B cell (primary cell): ENCODE results near the gene ZBTB44. TPM values are rescaled to one million over a fixed set of nuclear protein-coding genes. Genes with fewer than 3 reads are reported as not detected.
"Not testable (repeated sequence)": the region's sequence is repeated elsewhere in the genome, so short reads cannot be mapped to it uniquely, and the experiment has no call there.

Source experiments
- ATAC-seq: fragments of 200-7000 bp; cut with Tn5 transposase; one replicate; pipeline ENCODE4 v1.10.0; 2021; ENCODE audit warnings: low read depth, mild to moderate bottlenecking, moderate number of reproducible peaks, moderate library complexity
- CTCF ChIA-PET: fragments of 350-600 bp; sonication (Branson Sonifier 250); formaldehyde crosslinking; loops from one replicate; lab custom pipeline; 2021; ENCODE audit warnings: antibody characterized with exemption, inconsistent platforms; lab: Charles Lee
- POLR2A ChIA-PET: fragments of 350-600 bp; sonication (Branson Sonifier 250); formaldehyde crosslinking; loops from one replicate; lab custom pipeline; 2021; ENCODE audit warnings: antibody characterized with exemption; lab: Charles Lee
- DNase-seq: peaks from one replicate; pipeline ENCODE4 v3.0.0; 2013
- H2AFZ ChIP-seq: 2 replicates; pipeline ENCODE4 v1.6.1; 2012; ENCODE audit warnings: mild to moderate bottlenecking, low read depth, low read length; ENCODE audit not compliant: insufficient read depth, poor library complexity, severe bottlenecking
- H3K27ac ChIP-seq, 2 donors: 1 replicate in 1 of 2; 2 replicates in 1 of 2; pipeline ENCODE4 v1.5.1; 2012 to 2013; ENCODE audit warnings: low read length in 2 of 2, mild to moderate bottlenecking in 2 of 2, moderate library complexity in 1 of 2
- H3K27me3 ChIP-seq, 4 experiments: fragments of 200-600 bp in 1 of 4; sonication (generic) in 1 of 4; replicated peaks in 1 of 4; 1 replicate in 2 of 4; 2 replicates in 2 of 4; pipeline versions ENCODE4 v1.6.1 to v1.7.0; 2013 to 2016; ENCODE audit warnings: low read length in 3 of 4, mild to moderate bottlenecking in 2 of 4, mixed read lengths in 1 of 4, moderate library complexity in 1 of 4; ENCODE audit not compliant: insufficient read depth in 4 of 4, control insufficient read depth in 3 of 4; ENCODE audit errors: control extremely low read depth in 1 of 4
- H3K36me3 ChIP-seq, 2 experiments: replicated peaks in 1 of 2; 1 replicate in 1 of 2; 2 replicates in 1 of 2; pipeline versions ENCODE4 v1.6.1 to v1.7.1; 2013; ENCODE audit warnings: low read length in 1 of 2; ENCODE audit not compliant: insufficient read depth in 2 of 2, control insufficient read depth in 1 of 2; ENCODE audit errors: control extremely low read depth in 1 of 2, extremely low read depth in 1 of 2
- H3K4me1 ChIP-seq, 2 donors: fragments of 200-600 bp in 1 of 2; sonication (generic) in 1 of 2; 1 replicate in 1 of 2; 2 replicates in 1 of 2; pipeline versions ENCODE4 v1.5.1 to v1.6.1; 2013 to 2017; ENCODE audit warnings: low read length in 2 of 2; ENCODE audit not compliant: control insufficient read depth in 2 of 2, insufficient read depth in 2 of 2
- H3K4me2 ChIP-seq: replicated peaks from 2 replicates; pipeline ENCODE3; 2012; ENCODE audit warnings: mild to moderate bottlenecking, low read depth, low read length; ENCODE audit not compliant: poor library complexity, severe bottlenecking
- H3K4me3 ChIP-seq, 5 experiments: fragments of 200-600 bp in 1 of 5; sonication (generic) in 1 of 5; 1 replicate in 3 of 5; 2 replicates in 2 of 5; pipeline versions ENCODE4 v1.5.1 to v1.7.0; 2011 to 2016; ENCODE audit warnings: low read length in 4 of 5, mild to moderate bottlenecking in 4 of 5, low read depth in 2 of 5, control low read depth in 1 of 5, moderate library complexity in 1 of 5; ENCODE audit not compliant: insufficient read depth in 1 of 5; ENCODE audit errors: control extremely low read depth in 1 of 5, extremely low read depth in 1 of 5
- H3K79me2 ChIP-seq: fragments of 200-600 bp; sonication (generic); one replicate; pipeline ENCODE4 v1.6.0; 2016; ENCODE audit warnings: low read length; ENCODE audit not compliant: control insufficient read depth, insufficient read depth
- H3K9ac ChIP-seq: fragments of 200-600 bp; sonication (generic); 2 replicates; pipeline ENCODE4 v1.6.1; 2017; ENCODE audit warnings: mild to moderate bottlenecking, low read length, moderate library complexity
- H3K9me3 ChIP-seq, 3 donors: one replicate each; pipeline versions ENCODE4 v1.6.1 to v1.7.1; 2013; ENCODE audit warnings: low read length in 2 of 3; ENCODE audit not compliant: control insufficient read depth in 2 of 3, insufficient read depth in 1 of 3; ENCODE audit errors: control extremely low read depth in 1 of 3
- H4K20me1 ChIP-seq: 2 replicates; pipeline ENCODE4 v1.6.0; 2012; ENCODE audit warnings: mild to moderate bottlenecking, low read length; ENCODE audit not compliant: insufficient read depth, control insufficient read depth, poor library complexity, severe bottlenecking
- H3K27ac Mint-ChIP-seq: one replicate; pipeline ENCODE4 v1.8.0; 2021; ENCODE audit warnings: mixed read lengths
- H3K27me3 Mint-ChIP-seq: one replicate; pipeline ENCODE4 v1.8.0; 2021; ENCODE audit warnings: mixed read lengths
- H3K4me1 Mint-ChIP-seq: one replicate; pipeline ENCODE4 v1.8.0; 2021; ENCODE audit warnings: mixed read lengths
- H3K4me3 Mint-ChIP-seq: one replicate; pipeline ENCODE4 v1.8.0; 2021; ENCODE audit warnings: mixed read lengths
- H3K9me3 Mint-ChIP-seq: one replicate; pipeline ENCODE4 v1.8.0; 2022; ENCODE audit warnings: mixed read lengths; ENCODE audit not compliant: insufficient read depth
- CTCF ChIP-seq: fragments of 200-600 bp; IDR thresholded peaks from one replicate; pipeline ENCODE4 v1.8.0; 2022; ENCODE audit warnings: antibody characterized with exemption, mild to moderate bottlenecking
- EZH2 ChIP-seq: IDR thresholded peaks from 2 replicates; pipeline ENCODE4 v1.6.1; 2012; ENCODE audit warnings: borderline replicate concordance, low read depth, mild to moderate bottlenecking, moderate library complexity, low read length; ENCODE audit not compliant: insufficient read depth, poor library complexity, severe bottlenecking
- WGBS: methylation state at CpG from one replicate; pipeline ENCODE4 v1.1.5; 2013; ENCODE audit warnings: missing lambda C conversion rate; ENCODE audit not compliant: insufficient coverage; 5-methylcytosine and 5-hydroxymethylcytosine counted together
- intact Hi-C: fragments of 100-400 bp; cut with micrococcal nuclease; formaldehyde crosslinking; loops from one replicate; pipeline ENCODE4 v1.10.0; 2022
- polyA plus RNA-seq: library from polyadenylated mRNA; depleted of rRNA; stranded (reverse); fragments of >200 nt; gene quantifications from 2 replicates; pipeline ENCODE4 v1.2.3, GENCODE V29; 2012
- total RNA-seq, 2 donors: library from RNA; stranded (reverse); fragments of 120-200 nt in 1 of 2; gene quantifications; 1 replicate in 1 of 2; 2 replicates in 1 of 2; pipeline versions ENCODE4 v1.2.3 to v1.2.4, GENCODE V29; 2013 to 2022

ZBTB44 gene
- total and polyA plus RNA-seq, 2 donors (not counting 1 experiment from before 2014, with no cell fraction given): 23.3 to 89.4 TPM

- Histone ChIP-seq H3K4me3 (no peak overlapping the region), H3K36me3 (no peaks in the 10 kb centered on the region), H3K4me1 (peaks cover 10 to 11% of the 10 kb centered on the region in 2 donors), H3K4me2 (no peak overlapping the region), H3K27ac (no peak overlapping the region), H3K9ac (no peak overlapping the region), H4K20me1 (peaks cover 11% of the 10 kb centered on the region), H3K79me2 (peaks cover 40% of the 10 kb centered on the region), H3K9me3 (no peaks in the 10 kb centered on the region), H3K27me3 (no peaks in the 10 kb centered on the region), H2AFZ (no peak overlapping the region)
- no peak overlapping the region for H3K4me3 Mint-ChIP-seq
- POLR2A ChIA-PET: no interaction called here
- TF ChIP-seq CTCF: no peak
- TF ChIP-seq EZH2: no peak
- no peaks in the 10 kb centered on the region for H3K27me3 Mint-ChIP-seq
- H3K27ac Mint-ChIP-seq: no peak overlapping the region
- no peak for ATAC-seq
- peaks cover 25% of the 10 kb centered on the region for H3K4me1 Mint-ChIP-seq
- intact Hi-C loops: no loop called here
- H3K9me3 Mint-ChIP-seq: no peaks in the 10 kb centered on the region
- 100% methylated on average over 1 of the region's 3 CpGs for WGBS
- CTCF ChIA-PET: no interaction called here
- DNase-seq: no peak
Measured at GRCh38 chr11:130246738-130247137, 68.0 kb downstream of the ZBTB44 start.

GRCh38 chr11:130246270-130246669 lies 68.4 kb downstream of the ZBTB44 start:
- H3K4me2 ChIP-seq: no peak overlapping the region
- H4K20me1 ChIP-seq: peaks cover 11% of the 10 kb centered on the region
- no peak for TF ChIP-seq EZH2
- no peak for TF ChIP-seq CTCF
- H3K4me1 Mint-ChIP-seq: peaks cover 24% of the 10 kb centered on the region
- ChIA-PET POLR2A (no interaction called here), CTCF (no interaction called here)
- no peak overlapping the region for H3K4me3 Mint-ChIP-seq
- peaks cover 36% of the 10 kb centered on the region for H3K79me2 ChIP-seq
- intact Hi-C loops: no loop called here
- H3K27me3 ChIP-seq: no peaks in the 10 kb centered on the region
- WGBS: no CpG with 5 or more reads among the region's 1 CpG
- ATAC-seq: no peak
- DNase-seq: no peak
- no peaks in the 10 kb centered on the region for H3K27me3 Mint-ChIP-seq
- no peaks in the 10 kb centered on the region for H3K9me3 Mint-ChIP-seq
- no peaks in the 10 kb centered on the region for H3K36me3 ChIP-seq
- no peak overlapping the region for H2AFZ ChIP-seq
- no peaks in the 10 kb centered on the region for H3K9me3 ChIP-seq
- H3K4me1 ChIP-seq: peaks cover 10 to 11% of the 10 kb centered on the region in 2 donors
- H3K27ac ChIP-seq: no peak overlapping the region
- no peak overlapping the region for H3K4me3 ChIP-seq
- H3K9ac ChIP-seq: no peak overlapping the region
- H3K27ac Mint-ChIP-seq: no peak overlapping the region

- POLR2A ChIA-PET, CTCF ChIA-PET: not testable (repeated sequence)
Measured at GRCh38 chr11:130245375-130245774, 69.3 kb downstream of the ZBTB44 start.

More at GRCh38 chr11:130245375-130245774, 69.3 kb downstream of the ZBTB44 start:
- H3K9me3 ChIP-seq, DNase-seq, H3K27me3 Mint-ChIP-seq, intact Hi-C loops, H3K27ac ChIP-seq, H3K9ac ChIP-seq, H3K27me3 ChIP-seq, H3K4me3 Mint-ChIP-seq, H3K4me3 ChIP-seq, H3K36me3 ChIP-seq, ATAC-seq, H3K27ac Mint-ChIP-seq, H3K4me2 ChIP-seq, H3K9me3 Mint-ChIP-seq, H2AFZ ChIP-seq: not testable (repeated sequence)
- WGBS: 100% methylated on average over 6 of the region's 6 CpGs
- peaks cover 10 to 11% of the 10 kb centered on the region in 2 donors for H3K4me1 ChIP-seq
- peaks cover 28% of the 10 kb centered on the region for H3K79me2 ChIP-seq
- H3K4me1 Mint-ChIP-seq: peaks cover 21% of the 10 kb centered on the region
- H4K20me1 ChIP-seq: peaks cover 11% of the 10 kb centered on the region
